Lower leg skin (tissue), 4 donors: Measurements from ENCODE around the gene TARP.
"Not testable (repeated sequence)": the region's sequence is repeated elsewhere in the genome, so short reads cannot be mapped to it uniquely, and the experiment has no call there.

Experiments used
- DNase-seq, 2 donors: peaks; one replicate each; pipeline ENCODE4 v3.0.0-alpha.2; 2019; ENCODE audit warnings: low spot score in 2 of 2
- H3K4me3 ChIP-seq: fragments of 200-600 bp; sonication (generic); 2 replicates; pipeline ENCODE4 v1.5.1; 2017; ENCODE audit warnings: mild to moderate bottlenecking, low read depth; ENCODE audit not compliant: poor library complexity, severe bottlenecking
- CTCF ChIP-seq, 3 donors: fragments of 450-650 bp; IDR thresholded peaks; one replicate each; pipeline ENCODE4 v1.5.1; 2016; ENCODE audit warnings: antibody characterized with exemption in 3 of 3, mild to moderate bottlenecking in 3 of 3, moderate library complexity in 2 of 3
- POLR2A ChIP-seq, 2 donors: fragments of 450-650 bp; IDR thresholded peaks; one replicate each; pipeline ENCODE4 v1.6.1; 2016 to 2017; ENCODE audit warnings: antibody characterized with exemption in 2 of 2, mild to moderate bottlenecking in 1 of 2, moderate library complexity in 1 of 2
- WGBS, 2 donors: methylation state at CpG; one replicate each; pipeline ENCODE4 v1.1.5; 2018; 5-methylcytosine and 5-hydroxymethylcytosine counted together
- intact Hi-C: fragments of 100-400 bp; cut with DNase I; formaldehyde crosslinking; loops from one replicate; pipeline ENCODE4 v1.15.0; 2023; ENCODE audit warnings: low total_unique reads

TARP gene

GRCh38 chr7:38280000-38280399 lies 6.6 kb upstream of the TARP start:
- H3K4me3 ChIP-seq: no peak overlapping the region
- DNase-seq: no peak
- intact Hi-C loops: no loop called here
- 59 to 64% methylated on average over 1 of the region's 1 CpG for WGBS, 2 donors
- TF ChIP-seq POLR2A (IDR thresholded peaks at IDR 0.05) (no peak), CTCF (IDR thresholded peaks at IDR 0.05) (no peak)

- no peak overlapping the region for H3K4me3 ChIP-seq
- WGBS, 2 donors: 64 to 69% methylated on average over 6 of the region's 6 CpGs
- intact Hi-C loops: no loop called here
- no peak for DNase-seq
- TF ChIP-seq POLR2A (IDR thresholded peaks at IDR 0.05): no peak
- TF ChIP-seq CTCF (IDR thresholded peaks at IDR 0.05): no peak
Observed at GRCh38 chr7:38276096-38276877, 2.9 kb upstream of the TARP start.

GRCh38 chr7:38274927-38275620 lies 1.6 kb upstream of the TARP start:
- DNase-seq: no peak
- H3K4me3 ChIP-seq: no peak overlapping the region
- intact Hi-C loops: no loop called here
- TF ChIP-seq CTCF (IDR thresholded peaks at IDR 0.05) (no peak), POLR2A (IDR thresholded peaks at IDR 0.05) (no peak)
- WGBS, 2 donors: 81 to 84% methylated on average over 3 of the region's 3 CpGs

GRCh38 chr7:38274486-38274885 lies 1.1 kb upstream of the TARP start:
- TF ChIP-seq CTCF (IDR thresholded peaks at IDR 0.05) (no peak), POLR2A (IDR thresholded peaks at IDR 0.05) (no peak)
- 85 to 88% methylated on average over 4 of the region's 4 CpGs for WGBS, 2 donors
- intact Hi-C loops: no loop called here

GRCh38 chr7:38270405-38270804 lies 3.0 kb downstream of the TARP start:
- H3K4me3 ChIP-seq, intact Hi-C loops, DNase-seq: not testable (repeated sequence)
- 68 to 88% methylated on average over 1 to 2 of the region's 2 CpGs for WGBS, 2 donors

More at GRCh38 chr7:38274486-38274885, 1.1 kb upstream of the TARP start:
- H3K4me3 ChIP-seq: no peak overlapping the region
- no peak for DNase-seq

- DNase-seq, H3K4me3 ChIP-seq, intact Hi-C loops: not testable (repeated sequence)
- 70 to 90% methylated on average over 4 of the region's 4 CpGs for WGBS, 2 donors
Observed at GRCh38 chr7:38269704-38270346, 3.6 kb downstream of the TARP start.

GRCh38 chr7:38265958-38266357 lies 7.5 kb downstream of the TARP start:
- H3K4me3 ChIP-seq, DNase-seq, intact Hi-C loops: not testable (repeated sequence)
- WGBS, 2 donors: 61 to 66% methylated on average over 3 of the region's 3 CpGs

GRCh38 chr7:38264602-38265001 lies 8.8 kb downstream of the TARP start:
- H3K4me3 ChIP-seq, DNase-seq, intact Hi-C loops: not testable (repeated sequence)
- 43 to 50% methylated on average over 1 of the region's 1 CpG for WGBS, 2 donors

- intact Hi-C loops, H3K4me3 ChIP-seq, DNase-seq: not testable (repeated sequence)
- 59 to 69% methylated on average over 1 of the region's 1 CpG for WGBS, 2 donors
Observed at GRCh38 chr7:38263274-38263673, 10.2 kb downstream of the TARP start.
